ENCODE data around the gene GRHL1.

GRCh38 chr2:9997936-9998335 is 46.4 kb downstream of the GRHL1 start:
- TF ChIP-seq EZH2phosphoT487 (conservative IDR thresholded peaks at IDR 0.05; ENCODE audit: low read length): no peak
- TF ChIP-seq CTCF (IDR thresholded peaks at IDR 0.05; ENCODE audit: insufficient read depth, low read length, poor library complexity, severe bottlenecking): no peak

Measured in SU-DHL-6 (cell line).